OCI-LY7 (cell line): ENCODE data around the gene EME2. TPM values are rescaled to one million over a fixed set of nuclear protein-coding genes. Genes with fewer than 3 reads are reported as not detected.
"Not testable (repeated sequence)": the region's sequence is repeated elsewhere in the genome, so short reads cannot be mapped to it uniquely, and the experiment has no call there.

Experiments used
- BruUV-seq: library from RNA; stranded (reverse); fragments of 400-500 nt; replicated peaks from 2 replicates; lab custom pipeline; 2021; lab: Mats Ljungman, UMichigan
- CTCF ChIA-PET: fragments of 300-600 bp; sonication (Branson Sonifier 250); formaldehyde crosslinking; loops from one replicate; lab custom pipeline; 2022; ENCODE audit warnings: antibody characterized with exemption; ENCODE audit not compliant: unreplicated experiment; lab: Charles Lee
- POLR2A ChIA-PET: fragments of 300-600 bp; sonication (Branson Sonifier 250); formaldehyde crosslinking; loops from one replicate; lab custom pipeline; 2022; ENCODE audit warnings: antibody characterized with exemption; lab: Charles Lee
- DNase-seq: peaks from one replicate; pipeline ENCODE4 v3.0.0-alpha.2; 2015; ENCODE audit warnings: low spot score
- H2AFZ ChIP-seq: fragments of 200-600 bp; sonication (generic), shearing (Covaris generic); 2 replicates; pipeline ENCODE4 v1.6.1; 2014; ENCODE audit warnings: mild to moderate bottlenecking, antibody characterized with exemption, low read length, moderate library complexity
- H3K27ac ChIP-seq: fragments of 200-600 bp; sonication (generic); 2 replicates; pipeline ENCODE4 v1.5.1; 2014; ENCODE audit warnings: mixed run types, low read depth, mild to moderate bottlenecking, moderate library complexity, low read length, inconsistent platforms; ENCODE audit not compliant: poor library complexity, severe bottlenecking
- H3K36me3 ChIP-seq: fragments of 200-600 bp; sonication (generic); 2 replicates; pipeline ENCODE4 v1.6.1; 2014; ENCODE audit warnings: mild to moderate bottlenecking, antibody characterized with exemption, low read length, moderate library complexity, mixed read lengths; ENCODE audit not compliant: insufficient read depth
- H3K4me1 ChIP-seq: fragments of 200-600 bp; sonication (generic); 2 replicates; pipeline ENCODE4 v1.5.1; 2014; ENCODE audit warnings: mild to moderate bottlenecking, low read length; ENCODE audit not compliant: insufficient read depth, poor library complexity, severe bottlenecking
- H3K4me2 ChIP-seq: fragments of 200-600 bp; sonication (generic); 2 replicates; pipeline ENCODE4 v1.6.1; 2014; ENCODE audit warnings: mild to moderate bottlenecking, low read length
- H3K4me3 ChIP-seq: fragments of 200-600 bp; sonication (generic); 2 replicates; pipeline ENCODE4 v1.5.1; 2014; ENCODE audit warnings: mild to moderate bottlenecking, low read depth, low read length; ENCODE audit not compliant: poor library complexity, severe bottlenecking
- H3K79me2 ChIP-seq: fragments of 200-600 bp; sonication (generic); 2 replicates; pipeline ENCODE4 v1.6.1; 2016; ENCODE audit warnings: low read depth, mild to moderate bottlenecking, low read length, moderate library complexity, mixed read lengths; ENCODE audit not compliant: insufficient read depth
- H3K9me2 ChIP-seq: fragments of 200-600 bp; sonication (generic); 2 replicates; pipeline ENCODE4 v1.6.1; 2016; ENCODE audit warnings: mild to moderate bottlenecking, low read length, mixed read lengths; ENCODE audit not compliant: insufficient read depth
- H3K9me3 ChIP-seq: fragments of 200-600 bp; sonication (generic); 2 replicates; pipeline ENCODE4 v1.6.1; 2014; ENCODE audit warnings: mild to moderate bottlenecking, mixed run types, low read length, mixed read lengths
- H4K20me1 ChIP-seq: fragments of 200-600 bp; sonication (generic); 2 replicates; pipeline ENCODE4 v1.6.1; 2014; ENCODE audit warnings: mild to moderate bottlenecking, antibody characterized with exemption, low read length, moderate library complexity, mixed read lengths; ENCODE audit not compliant: insufficient read depth
- EZH2phosphoT487 ChIP-seq: fragments of 200-600 bp; sonication (generic); IDR thresholded peaks from 2 replicates; pipeline ENCODE4 v1.6.1; 2018; ENCODE audit warnings: low read depth, borderline replicate concordance, mild to moderate bottlenecking, mixed run types, antibody characterized with exemption, low read length, moderate library complexity, mixed read lengths
- intact Hi-C: fragments of 100-400 bp; cut with micrococcal nuclease; formaldehyde crosslinking; loops from one replicate; pipeline ENCODE4 v1.10.0; 2022; ENCODE audit not compliant: unreplicated experiment
- total RNA-seq, 2 experiments: library from RNA; depleted of rRNA in 1 of 2; stranded (reverse); fragments of >200 nt in 1 of 2; shearing (Covaris generic) in 1 of 2; gene quantifications; 2 replicates each; pipeline ENCODE4 v1.2.3, GENCODE V29; 2014 to 2022
- TF ChIP-seq, protein P1 (sequence below): fragments of 200-600 bp; sonication (generic); conservative IDR thresholded peaks from 2 replicates; pipeline ENCODE4 v1.5.1; 2014; ENCODE audit warnings: mild to moderate bottlenecking, antibody characterized with exemption, low read length, moderate library complexity, mixed read lengths

Gene EME2
- total RNA-seq, 2 experiments from 2014 or later = 23.8 to 48.5 TPM

- DNase-seq = no peak
- intact Hi-C loops = no loop called here
- TF ChIP-seq, protein P1, sequence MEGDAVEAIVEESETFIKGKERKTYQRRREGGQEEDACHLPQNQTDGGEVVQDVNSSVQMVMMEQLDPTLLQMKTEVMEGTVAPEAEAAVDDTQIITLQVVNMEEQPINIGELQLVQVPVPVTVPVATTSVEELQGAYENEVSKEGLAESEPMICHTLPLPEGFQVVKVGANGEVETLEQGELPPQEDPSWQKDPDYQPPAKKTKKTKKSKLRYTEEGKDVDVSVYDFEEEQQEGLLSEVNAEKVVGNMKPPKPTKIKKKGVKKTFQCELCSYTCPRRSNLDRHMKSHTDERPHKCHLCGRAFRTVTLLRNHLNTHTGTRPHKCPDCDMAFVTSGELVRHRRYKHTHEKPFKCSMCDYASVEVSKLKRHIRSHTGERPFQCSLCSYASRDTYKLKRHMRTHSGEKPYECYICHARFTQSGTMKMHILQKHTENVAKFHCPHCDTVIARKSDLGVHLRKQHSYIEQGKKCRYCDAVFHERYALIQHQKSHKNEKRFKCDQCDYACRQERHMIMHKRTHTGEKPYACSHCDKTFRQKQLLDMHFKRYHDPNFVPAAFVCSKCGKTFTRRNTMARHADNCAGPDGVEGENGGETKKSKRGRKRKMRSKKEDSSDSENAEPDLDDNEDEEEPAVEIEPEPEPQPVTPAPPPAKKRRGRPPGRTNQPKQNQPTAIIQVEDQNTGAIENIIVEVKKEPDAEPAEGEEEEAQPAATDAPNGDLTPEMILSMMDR = no peak
- TF ChIP-seq EZH2phosphoT487 = no peak
- ChIA-PET POLR2A (no interaction called here), CTCF (no interaction called here)
- no peak overlapping the region for H2AFZ ChIP-seq
- peaks cover 14% of the 10 kb centered on the region for H3K9me3 ChIP-seq
- peaks cover 67% of the 10 kb centered on the region for H3K36me3 ChIP-seq
- no peak overlapping the region for H3K27ac ChIP-seq
- no peak overlapping the region for H3K4me2 ChIP-seq
- no peaks in the 10 kb centered on the region for H3K79me2 ChIP-seq
- no TSS peak for BruUV-seq
- H3K9me2 ChIP-seq = no peaks in the 10 kb centered on the region
- H3K4me3 ChIP-seq = no peak overlapping the region
- no peaks in the 10 kb centered on the region for H4K20me1 ChIP-seq
- H3K4me1 ChIP-seq = no peaks in the 10 kb centered on the region
Observed at GRCh38 chr16:1731073-1731472, 41.5 kb upstream of the EME2 start.

GRCh38 chr16:1731603-1732002, 41.0 kb upstream of the EME2 start:
- no TSS peak for BruUV-seq
- no peak overlapping the region for H3K27ac ChIP-seq
- DNase-seq = no peak
- H3K9me3 ChIP-seq = peaks cover 16% of the 10 kb centered on the region
- H2AFZ ChIP-seq = no peak overlapping the region
- peaks cover 62% of the 10 kb centered on the region for H3K36me3 ChIP-seq
- no peaks in the 10 kb centered on the region for H3K9me2 ChIP-seq
- no peaks in the 10 kb centered on the region for H3K79me2 ChIP-seq
- H3K4me3 ChIP-seq = no peak overlapping the region
- no peaks in the 10 kb centered on the region for H3K4me1 ChIP-seq
- H3K4me2 ChIP-seq = no peak overlapping the region
- H4K20me1 ChIP-seq = no peaks in the 10 kb centered on the region
- intact Hi-C loops = no loop called here
- TF ChIP-seq, protein P1 = no peak
- no peak for TF ChIP-seq EZH2phosphoT487
- POLR2A ChIA-PET = no interaction called here
- CTCF ChIA-PET = no interaction called here

DNA sequence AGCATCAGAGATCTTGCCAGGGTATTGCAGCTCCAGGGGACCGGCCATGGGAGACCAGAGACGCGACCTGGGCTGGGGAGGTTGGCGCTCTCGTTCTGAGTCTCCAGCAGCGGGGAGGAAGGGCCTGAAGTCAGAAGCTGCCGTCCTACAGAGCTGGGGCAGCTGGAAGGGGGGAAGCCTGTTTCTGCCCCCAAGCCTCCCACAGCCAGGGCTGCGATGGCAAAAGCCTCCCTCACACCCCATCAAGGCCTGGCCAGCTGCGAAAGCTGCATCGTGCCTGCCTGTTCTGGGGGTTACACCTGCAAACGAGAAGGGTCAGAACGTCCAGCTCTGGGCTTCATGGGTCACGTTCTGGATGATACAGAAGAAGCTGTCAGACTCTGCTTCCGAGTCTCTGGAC, 40.5 kb upstream of the EME2 start:
- Histone ChIP-seq H3K36me3 (peaks cover 61% of the 10 kb centered on the region), H3K4me2 (no peak overlapping the region), H2AFZ (no peak overlapping the region), H3K27ac (no peak overlapping the region), H4K20me1 (no peaks in the 10 kb centered on the region), H3K4me3 (no peak overlapping the region), H3K9me3 (peaks cover 20% of the 10 kb centered on the region), H3K79me2 (no peaks in the 10 kb centered on the region), H3K9me2 (no peaks in the 10 kb centered on the region), H3K4me1 (no peaks in the 10 kb centered on the region)
- no peak for DNase-seq
- BruUV-seq = no TSS peak
- ChIA-PET CTCF (no interaction called here), POLR2A (no interaction called here)
- TF ChIP-seq, protein P1 = no peak
- no peak for TF ChIP-seq EZH2phosphoT487
- intact Hi-C loops = no loop called here

- H3K4me2 ChIP-seq, H3K4me3 ChIP-seq, H2AFZ ChIP-seq, H3K9me2 ChIP-seq, CTCF ChIA-PET, DNase-seq, H4K20me1 ChIP-seq, POLR2A ChIA-PET, H3K27ac ChIP-seq, H3K79me2 ChIP-seq, BruUV-seq, intact Hi-C loops, H3K4me1 ChIP-seq: not testable (repeated sequence)
- H3K9me3 ChIP-seq = peaks cover 20% of the 10 kb centered on the region
- peaks cover 61% of the 10 kb centered on the region for H3K36me3 ChIP-seq
Observed at GRCh38 chr16:1732551-1732987, 40.0 kb upstream of the EME2 start.
